Astrocyte (in vitro differentiated cells and primary cell): ENCODE results near the gene TMEM234. TPM values are rescaled to one million over a fixed set of nuclear protein-coding genes. Genes with fewer than 3 reads are reported as not detected.

ENCODE experiments used
- DNase-seq: peaks from one replicate; pipeline ENCODE4 v3.0.0-alpha.2; 2010; ENCODE audit warnings: low read depth
- FAIRE-seq: peaks from 2 replicates; lab custom pipeline; 2011; peaks lifted over from hg19 to GRCh38; lab: Jason Lieb, UNC
- H2AFZ ChIP-seq: 2 replicates; pipeline ENCODE4 v1.6.0; 2012; ENCODE audit warnings: low read depth, low read length, inconsistent platforms
- H3K27ac ChIP-seq: 2 replicates; pipeline ENCODE4 v1.5.1; 2011; ENCODE audit warnings: low read depth, low read length, inconsistent platforms
- H3K27me3 ChIP-seq: 2 replicates; pipeline ENCODE4 v1.6.0; 2011; ENCODE audit warnings: low read length, inconsistent platforms; ENCODE audit not compliant: insufficient read depth
- H3K36me3 ChIP-seq: 2 replicates; pipeline ENCODE4 v1.5.1; 2011; ENCODE audit warnings: low read length, inconsistent platforms; ENCODE audit not compliant: insufficient read depth
- H3K4me1 ChIP-seq: 2 replicates; pipeline ENCODE4 v1.5.1; 2011; ENCODE audit warnings: low read length, inconsistent platforms; ENCODE audit not compliant: insufficient read depth
- H3K4me2 ChIP-seq: 2 replicates; pipeline ENCODE4 v1.6.0; 2012; ENCODE audit warnings: low read length, inconsistent platforms
- H3K4me3 ChIP-seq: 2 replicates; pipeline ENCODE4 v1.5.1; 2011; ENCODE audit warnings: low read depth, mild to moderate bottlenecking, low read length, inconsistent platforms; ENCODE audit not compliant: insufficient read depth
- H3K79me2 ChIP-seq: 2 replicates; pipeline ENCODE4 v1.6.0; 2012; ENCODE audit warnings: mild to moderate bottlenecking, low read length, inconsistent platforms; ENCODE audit not compliant: insufficient read depth
- H3K9ac ChIP-seq: 2 replicates; pipeline ENCODE4 v1.6.0; 2012; ENCODE audit warnings: mild to moderate bottlenecking, low read length, inconsistent platforms
- H3K9me3 ChIP-seq: 2 replicates; pipeline ENCODE4 v1.5.1; 2012; ENCODE audit warnings: low read depth, mild to moderate bottlenecking, low read length, inconsistent platforms; ENCODE audit not compliant: insufficient read depth
- H4K20me1 ChIP-seq: 2 replicates; pipeline ENCODE4 v1.6.0; 2012; ENCODE audit warnings: low read length, inconsistent platforms; ENCODE audit not compliant: insufficient read depth
- H3K27ac Mint-ChIP-seq: one replicate; pipeline ENCODE4 v1.8.0; 2021; ENCODE audit warnings: mild to moderate bottlenecking, mixed read lengths; ENCODE audit not compliant: unreplicated experiment
- H3K27me3 Mint-ChIP-seq: one replicate; pipeline ENCODE4 v1.8.0; 2021; ENCODE audit warnings: low read depth, mixed read lengths; ENCODE audit not compliant: unreplicated experiment
- H3K36me3 Mint-ChIP-seq: one replicate; pipeline ENCODE4 v1.8.0; 2021; ENCODE audit warnings: low read depth, mixed read lengths; ENCODE audit not compliant: unreplicated experiment
- H3K4me1 Mint-ChIP-seq: one replicate; pipeline ENCODE4 v1.8.0; 2021; ENCODE audit warnings: low read depth, mixed read lengths; ENCODE audit not compliant: unreplicated experiment
- H3K4me3 Mint-ChIP-seq: one replicate; pipeline ENCODE4 v1.8.0; 2021; ENCODE audit warnings: mild to moderate bottlenecking, moderate library complexity, mixed read lengths; ENCODE audit not compliant: unreplicated experiment
- H3K9me3 Mint-ChIP-seq: one replicate; pipeline ENCODE4 v1.8.0; 2021; ENCODE audit warnings: mild to moderate bottlenecking, mixed read lengths; ENCODE audit not compliant: unreplicated experiment
- CTCF ChIP-seq: IDR thresholded peaks from 2 replicates; pipeline ENCODE4 v1.5.1; 2011; ENCODE audit warnings: low read depth, mild to moderate bottlenecking, inconsistent platforms, low read length, moderate library complexity; ENCODE audit not compliant: insufficient read depth
- EZH2 ChIP-seq: IDR thresholded peaks from 2 replicates; pipeline ENCODE4 v1.6.1; 2012; ENCODE audit warnings: mild to moderate bottlenecking, low read length, inconsistent platforms; ENCODE audit not compliant: insufficient read depth
- total RNA-seq: library from RNA; stranded (reverse); gene quantifications from 2 replicates; pipeline ENCODE4 v1.2.1, GENCODE V29; 2021

Gene TMEM234
- total RNA-seq, 1 donor from 2014 or later, result 17.3 TPM

DNA sequence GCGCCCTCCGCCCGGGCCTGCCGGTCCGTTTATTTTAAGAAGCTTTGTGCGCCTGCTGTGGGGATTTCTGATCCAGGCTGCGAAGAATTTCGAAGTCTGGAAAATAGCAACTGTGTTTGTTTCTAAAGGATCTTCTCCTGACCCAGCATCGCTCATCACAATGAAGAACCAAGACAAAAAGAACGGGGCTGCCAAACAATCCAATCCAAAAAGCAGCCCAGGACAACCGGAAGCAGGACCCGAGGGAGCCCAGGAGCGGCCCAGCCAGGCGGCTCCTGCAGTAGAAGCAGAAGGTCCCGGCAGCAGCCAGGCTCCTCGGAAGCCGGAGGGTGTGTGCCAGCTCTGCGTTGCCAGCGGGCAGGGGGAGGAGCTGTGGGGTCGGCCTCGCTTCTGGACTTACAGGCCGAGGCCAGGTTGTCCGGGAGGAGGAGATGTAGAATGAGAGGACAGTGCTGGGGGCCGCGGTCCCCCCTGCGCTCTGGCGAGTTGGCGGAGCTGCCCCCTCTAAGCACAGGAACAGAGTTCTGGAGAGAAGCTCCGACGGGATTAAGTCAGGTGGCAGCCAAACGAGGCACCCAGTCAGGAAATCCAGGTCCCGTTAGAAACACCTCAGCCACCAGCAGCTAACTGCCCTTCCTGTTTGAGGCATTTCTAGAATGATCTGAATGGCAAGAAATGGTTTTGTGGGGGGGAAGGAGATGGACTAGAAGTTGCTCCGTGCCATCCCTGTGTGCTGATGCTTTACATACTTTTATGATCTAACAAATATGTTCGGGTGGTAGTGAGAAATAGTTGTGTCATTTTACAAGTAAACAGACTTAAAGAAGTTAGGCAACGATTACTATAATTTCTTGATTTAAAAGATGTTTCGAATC, 41.7 kb downstream of the TMEM234 start:
- H2AFZ ChIP-seq, result peak overlapping the region; percentile 28
- no peaks in the 10 kb centered on the region for H3K27me3 ChIP-seq
- Mint-ChIP-seq H3K4me1 (peaks cover 23% of the 10 kb centered on the region), H3K27me3 (no peaks in the 10 kb centered on the region), H3K4me3 (peak overlapping the region; percentile 90), H3K9me3 (no peaks in the 10 kb centered on the region), H3K27ac (peak overlapping the region; percentile 88), H3K36me3 (peaks cover 26% of the 10 kb centered on the region)
- FAIRE-seq, result no peak
- peak overlapping the region; percentile 69 for H3K4me3 ChIP-seq
- H3K27ac ChIP-seq, result peak overlapping the region; percentile 91
- peak overlapping the region; percentile 97 for H3K9ac ChIP-seq
- peak overlapping the region; percentile 91 for H3K4me2 ChIP-seq
- peaks cover 19% of the 10 kb centered on the region for H3K4me1 ChIP-seq
- TF ChIP-seq CTCF, result no peak
- TF ChIP-seq EZH2, result no peak
- no peaks in the 10 kb centered on the region for H3K9me3 ChIP-seq
- H4K20me1 ChIP-seq, result peaks cover 38% of the 10 kb centered on the region
- peaks cover 49% of the 10 kb centered on the region for H3K79me2 ChIP-seq
- H3K36me3 ChIP-seq, result peaks cover 15% of the 10 kb centered on the region
- DNase-seq, result peak; percentile 31

GRCh38 chr1:32179443-32180185, 42.5 kb downstream of the TMEM234 start, which contains the start of gene TXLNA:
TXLNA (plus strand) TSS chr1:32179675; CDS start chr1:32180346, 671 bp downstream.
- no peak for FAIRE-seq
- no peaks in the 10 kb centered on the region for H3K27me3 Mint-ChIP-seq
- Histone ChIP-seq H3K27ac (peak within 1 kb of the TSS; percentile 91), H3K9ac (peak within 1 kb of the TSS; percentile 97), H3K4me3 (peak within 1 kb of the TSS; percentile 69), H4K20me1 (peaks cover 33% of the 10 kb centered on the region), H2AFZ (peak within 1 kb of the TSS; percentile 65), H3K79me2 (peaks cover 41% of the 10 kb centered on the region), H3K4me2 (peak within 1 kb of the TSS; percentile 91), H3K36me3 (peaks cover 9% of the 10 kb centered on the region), H3K27me3 (no peaks in the 10 kb centered on the region), H3K9me3 (no peaks in the 10 kb centered on the region), H3K4me1 (peaks cover 19% of the 10 kb centered on the region)
- TF ChIP-seq EZH2, result no peak
- no peak for TF ChIP-seq CTCF
- H3K4me3 Mint-ChIP-seq, result peak within 1 kb of the TSS; percentile 90
- H3K36me3 Mint-ChIP-seq, result peaks cover 21% of the 10 kb centered on the region
- no peaks in the 10 kb centered on the region for H3K9me3 Mint-ChIP-seq
- peak within 1 kb of the TSS; percentile 88 for H3K27ac Mint-ChIP-seq
- peak; percentile 84 for DNase-seq
- H3K4me1 Mint-ChIP-seq, result peaks cover 19% of the 10 kb centered on the region
